ENCODE measurements around the gene GPR183.

Gene GPR183, protein sequence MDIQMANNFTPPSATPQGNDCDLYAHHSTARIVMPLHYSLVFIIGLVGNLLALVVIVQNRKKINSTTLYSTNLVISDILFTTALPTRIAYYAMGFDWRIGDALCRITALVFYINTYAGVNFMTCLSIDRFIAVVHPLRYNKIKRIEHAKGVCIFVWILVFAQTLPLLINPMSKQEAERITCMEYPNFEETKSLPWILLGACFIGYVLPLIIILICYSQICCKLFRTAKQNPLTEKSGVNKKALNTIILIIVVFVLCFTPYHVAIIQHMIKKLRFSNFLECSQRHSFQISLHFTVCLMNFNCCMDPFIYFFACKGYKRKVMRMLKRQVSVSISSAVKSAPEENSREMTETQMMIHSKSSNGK

DNA sequence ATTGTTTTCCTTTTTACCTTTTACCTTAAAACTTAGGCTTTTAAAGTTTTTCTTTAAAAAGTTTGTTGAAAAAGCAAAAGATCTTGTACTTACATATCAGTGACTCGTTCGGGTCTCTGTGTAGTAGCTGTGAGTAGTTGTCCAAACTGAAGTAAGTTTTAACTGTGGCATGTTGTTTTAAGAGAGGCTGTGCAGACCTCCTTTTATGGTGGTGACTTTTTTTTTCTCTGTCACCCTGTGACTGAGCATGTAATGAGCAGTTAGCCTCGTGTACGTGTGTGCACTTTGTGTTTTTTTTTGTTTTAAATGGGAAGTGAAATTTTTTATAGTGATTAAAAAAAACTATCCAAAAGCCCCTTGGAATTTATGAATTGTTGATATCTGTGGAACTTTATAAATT is at the start of gene GPR183:
Gene GPR183, minus strand, starts transcription at position 153 of the 400 bp plus-strand sequence. CDS start 11,254 bp downstream, outside the sequence.
- DNase-seq (ENCODE audit: low spot score) = peak; percentile 26

DNA sequence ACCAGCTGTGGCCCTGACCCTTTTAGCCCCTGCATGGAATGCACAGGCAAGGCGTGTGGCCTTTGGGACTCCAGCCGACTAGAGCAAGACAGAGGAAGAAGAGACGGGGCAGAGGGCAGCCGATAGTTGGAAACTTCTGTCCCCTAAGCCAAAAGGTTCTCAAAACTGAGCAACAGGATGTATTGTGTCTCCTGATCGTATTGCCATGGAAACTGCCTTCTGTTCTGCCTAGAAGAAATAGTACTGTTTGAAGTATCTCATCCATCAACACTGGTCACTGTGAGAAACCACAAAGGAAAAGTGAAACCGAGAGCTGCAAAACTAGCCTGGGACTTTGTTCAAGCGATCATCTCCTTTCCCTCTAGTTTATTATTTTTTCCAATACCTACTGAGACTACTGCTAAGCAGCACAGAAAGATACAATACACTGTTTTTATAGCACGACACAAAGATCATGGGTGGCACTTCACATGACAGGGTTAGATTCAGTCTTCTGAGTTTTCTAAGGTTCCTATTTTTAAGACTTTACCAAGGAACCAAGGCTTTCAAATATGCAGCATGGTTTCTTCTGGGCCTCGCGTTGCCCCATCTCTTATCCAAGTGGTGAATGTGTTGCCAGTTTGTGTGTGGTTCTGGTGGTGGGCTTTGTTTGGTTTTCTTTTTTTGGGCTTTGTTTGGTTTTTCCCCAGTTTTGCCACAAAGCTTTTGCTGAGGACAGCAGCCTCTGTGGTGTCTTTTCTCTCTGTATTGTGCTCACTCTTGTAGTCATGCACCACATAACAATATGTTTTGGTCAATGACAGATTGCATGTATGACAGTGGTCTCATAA is 49.3 kb upstream of the GPR183 start:
- DNase-seq (ENCODE audit: low spot score) = peak; percentile 38

DNA sequence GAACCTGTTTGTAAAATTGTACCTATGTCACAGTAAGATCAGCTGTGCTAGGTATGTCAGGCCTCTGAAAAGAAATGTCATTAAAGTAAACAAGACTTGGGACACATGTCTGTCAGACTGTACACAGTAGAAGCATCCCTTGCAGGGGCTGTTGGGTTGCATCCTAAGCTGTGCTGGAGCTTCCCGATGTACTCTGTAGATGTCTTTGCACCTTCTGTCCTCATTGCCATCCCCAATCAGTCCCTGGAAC is 48.7 kb upstream of the GPR183 start:
- peak; percentile 15 for DNase-seq (ENCODE audit: low spot score)

DNA sequence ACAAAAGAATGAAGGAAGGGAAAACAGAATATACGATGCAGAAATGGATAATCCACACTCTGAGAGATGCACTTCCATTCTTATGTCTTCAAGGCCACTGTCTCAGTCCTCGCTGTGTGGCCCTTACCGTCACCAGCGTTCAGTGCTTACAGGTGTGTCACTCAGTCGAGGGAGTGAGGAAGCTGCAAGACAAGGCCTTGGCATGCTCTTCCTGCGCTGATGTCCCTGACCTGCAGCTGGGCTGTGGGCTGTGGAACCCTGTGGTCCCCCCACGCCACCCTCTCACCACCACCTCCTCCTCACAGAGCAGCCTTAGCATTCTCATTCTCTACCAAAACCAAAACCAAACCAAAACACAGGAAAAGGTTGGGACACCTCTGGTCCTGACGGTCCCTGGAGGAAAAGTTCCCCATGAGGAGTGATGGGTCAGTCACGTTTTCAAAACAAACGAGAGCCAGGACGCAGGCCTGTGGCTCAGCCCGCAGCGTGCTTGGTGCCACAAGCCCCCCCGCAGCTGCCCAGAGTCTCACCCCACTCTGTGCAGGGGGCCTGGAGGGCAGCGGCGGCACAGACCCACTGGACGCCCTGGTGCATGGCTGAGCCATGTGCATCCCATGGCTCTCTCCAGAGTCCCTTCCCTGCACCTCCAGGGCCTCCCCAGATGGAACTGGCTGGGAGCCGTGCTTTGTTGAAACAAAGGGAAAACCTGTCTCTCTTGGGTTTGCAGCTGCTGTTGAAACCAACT is 48.2 kb upstream of the GPR183 start:
- no peak for DNase-seq (ENCODE audit: low spot score)

DNA sequence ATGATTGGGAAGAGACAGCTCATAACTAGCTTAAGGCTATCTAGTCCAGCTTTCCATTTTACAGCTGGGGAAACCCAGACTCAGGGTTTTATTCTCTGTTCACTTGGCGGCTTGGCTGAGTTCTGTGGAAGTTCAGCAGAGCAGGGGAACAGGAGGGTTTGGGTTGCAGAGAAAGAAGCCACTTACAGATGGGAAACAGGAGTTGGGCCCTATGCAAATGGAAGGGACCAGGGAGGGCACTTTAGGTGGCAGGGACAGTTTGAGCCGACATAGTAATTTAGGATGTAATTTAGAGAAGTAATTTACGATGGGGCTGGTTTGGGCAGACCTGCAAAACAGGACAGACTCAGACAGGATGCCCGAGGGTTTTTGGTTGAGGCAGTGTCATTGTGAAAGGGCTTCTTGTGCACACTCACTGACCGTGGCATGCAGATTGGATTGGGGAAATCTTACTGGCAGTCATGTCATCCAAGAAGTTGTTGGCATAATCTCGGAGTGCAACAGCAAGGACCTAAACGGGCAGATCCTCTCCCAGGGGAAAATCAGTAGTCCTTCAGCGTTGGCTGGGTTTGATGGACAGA is 47.3 kb upstream of the GPR183 start:
- DNase-seq (ENCODE audit: low spot score) = no peak

DNA sequence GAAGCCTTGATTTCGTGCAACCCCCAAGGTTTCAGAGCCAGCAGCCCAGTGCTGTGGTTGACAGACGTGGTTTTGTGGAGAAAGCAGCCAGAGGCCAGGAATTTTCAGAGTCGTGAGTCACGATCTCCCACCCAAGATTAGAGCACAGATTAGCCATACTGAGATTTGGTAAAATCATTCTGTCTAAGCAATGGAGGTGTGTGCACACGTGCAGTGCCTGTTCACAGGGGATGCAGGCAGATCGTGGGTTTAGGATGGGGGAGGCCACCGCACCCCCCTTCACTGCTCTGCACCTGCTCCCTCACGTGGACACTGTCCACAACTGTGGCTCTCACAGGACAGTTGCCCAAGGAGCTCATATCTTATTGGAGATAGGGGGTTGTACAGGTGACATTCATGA is 46.6 kb upstream of the GPR183 start:
- DNase-seq (ENCODE audit: low spot score) = no peak

DNA sequence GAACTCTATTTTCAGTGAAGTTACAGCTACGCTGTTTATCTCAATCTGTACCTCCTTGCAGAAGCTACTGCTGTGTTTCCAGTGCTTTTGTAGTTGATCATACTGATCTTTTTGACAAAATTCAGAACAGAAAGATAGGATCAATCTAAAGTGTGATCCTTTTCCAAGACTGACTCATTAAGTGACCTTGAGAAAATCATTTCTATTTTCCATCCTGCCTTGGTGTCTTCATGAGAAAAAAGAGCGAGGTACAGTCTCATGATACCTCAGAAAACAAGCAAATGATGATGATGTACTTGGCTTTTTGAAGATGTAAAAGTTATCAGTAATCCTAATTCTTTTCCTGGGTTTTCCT is 46.0 kb upstream of the GPR183 start:
- no peak for DNase-seq (ENCODE audit: low spot score)

DNA sequence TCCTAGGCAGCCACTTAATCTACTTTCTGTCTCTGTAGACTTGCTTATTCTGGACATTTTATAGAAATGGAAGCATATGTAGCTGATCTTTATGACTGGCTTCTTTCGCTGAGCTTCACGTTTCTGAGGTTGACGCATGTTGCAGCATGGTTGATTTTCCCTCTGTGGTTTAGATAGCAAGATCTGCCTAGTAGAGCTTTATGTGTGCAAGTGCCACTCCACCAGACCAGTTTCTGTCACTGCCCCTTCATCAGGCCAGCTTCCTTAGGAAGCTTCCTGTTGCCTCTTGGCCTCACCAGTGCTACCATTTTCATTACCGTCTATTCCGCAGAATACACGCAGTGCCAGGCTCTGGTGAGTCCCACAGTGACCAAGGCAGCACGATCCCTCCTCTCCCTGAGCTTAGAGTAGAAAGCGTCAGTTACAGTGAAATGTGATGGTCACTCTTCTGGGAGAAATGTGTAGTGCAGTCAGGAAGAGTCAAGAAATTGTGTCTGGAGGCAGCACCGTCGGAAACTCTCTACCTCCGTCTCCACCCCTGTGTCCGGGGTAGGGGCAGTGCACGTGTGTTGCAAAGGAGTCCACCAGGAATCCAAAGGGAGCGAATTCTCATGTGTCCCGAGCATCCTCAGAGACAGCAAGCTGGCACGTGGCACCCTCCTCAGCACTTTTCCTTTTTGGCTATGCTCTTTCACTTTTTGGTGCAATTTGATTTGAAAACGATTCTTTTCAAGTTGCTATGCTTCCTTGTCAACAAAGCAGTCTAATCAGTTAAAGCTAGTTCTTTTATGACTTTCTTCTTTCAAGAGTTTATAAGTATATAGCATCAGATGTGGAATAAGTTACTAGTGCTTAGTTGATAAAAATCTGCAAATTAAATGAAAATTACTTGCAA is 45.4 kb upstream of the GPR183 start:
- DNase-seq (ENCODE audit: low spot score) = no peak

DNA sequence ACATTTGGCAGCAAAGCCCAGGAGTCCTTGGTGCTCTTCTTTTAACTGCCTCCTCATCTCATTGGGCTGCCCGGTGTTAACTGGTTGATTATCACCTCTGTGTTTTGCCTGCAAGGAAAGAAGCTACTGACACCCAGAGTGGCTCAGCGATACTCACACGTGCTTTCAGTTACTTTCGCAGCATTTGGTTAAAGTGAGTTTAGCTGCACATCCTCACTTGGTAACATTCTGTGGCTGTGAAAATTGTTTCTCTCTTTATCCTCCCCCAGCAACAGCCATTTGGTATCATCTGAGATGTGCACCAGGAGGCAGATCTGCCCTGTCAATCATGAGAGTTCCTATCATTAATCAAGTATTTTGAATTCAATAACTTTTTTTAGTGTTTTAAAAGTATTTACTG is 44.6 kb upstream of the GPR183 start:
- no peak for DNase-seq (ENCODE audit: low spot score)

DNA sequence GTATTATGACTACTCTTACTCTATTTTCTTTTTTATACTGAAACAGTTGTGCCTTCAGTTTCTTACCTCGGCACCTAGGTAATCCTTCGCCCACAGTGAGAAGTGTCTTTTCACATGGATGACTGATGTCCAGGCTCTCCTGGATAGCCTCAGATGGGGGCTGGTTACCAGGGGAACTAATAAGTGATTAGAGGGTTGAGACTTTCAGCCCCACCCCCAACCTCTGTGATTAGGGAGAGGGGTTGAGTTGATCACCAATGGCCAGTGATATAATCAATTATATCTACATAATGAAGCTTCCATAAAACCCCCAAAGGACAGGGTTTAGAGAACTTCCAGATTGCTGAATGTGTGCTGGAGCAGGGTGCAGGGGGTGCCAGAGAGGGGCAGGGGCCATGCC is 43.0 kb upstream of the GPR183 start:
- no peak for DNase-seq (ENCODE audit: low spot score)

DNA sequence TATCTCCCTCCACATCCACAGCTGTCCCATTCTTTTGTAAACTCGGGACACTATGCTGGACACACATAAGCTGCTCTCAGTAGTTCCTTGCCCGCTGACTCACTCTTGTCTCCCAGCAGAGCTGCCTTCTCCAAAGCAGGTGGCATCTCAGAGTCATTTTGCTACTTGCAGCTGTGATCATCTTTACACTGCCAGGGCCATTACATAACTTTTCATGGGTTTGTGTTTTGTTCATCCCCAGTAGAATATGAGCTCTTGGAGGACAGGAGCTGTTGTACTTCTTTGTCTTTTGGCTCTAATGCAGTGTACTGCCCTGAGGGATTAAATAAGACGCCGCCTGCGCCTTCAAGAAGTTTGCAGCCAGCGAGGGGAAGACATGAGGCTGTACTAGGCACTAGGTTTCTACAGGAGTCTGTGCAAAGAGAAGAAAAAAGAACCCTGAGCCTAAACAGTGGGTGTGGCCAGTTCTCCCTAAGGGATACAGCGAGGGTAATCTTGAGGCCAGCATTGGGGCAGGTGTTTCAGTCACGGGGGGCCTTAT is 40.8 kb upstream of the GPR183 start:
- no peak for DNase-seq (ENCODE audit: low spot score)

DNA sequence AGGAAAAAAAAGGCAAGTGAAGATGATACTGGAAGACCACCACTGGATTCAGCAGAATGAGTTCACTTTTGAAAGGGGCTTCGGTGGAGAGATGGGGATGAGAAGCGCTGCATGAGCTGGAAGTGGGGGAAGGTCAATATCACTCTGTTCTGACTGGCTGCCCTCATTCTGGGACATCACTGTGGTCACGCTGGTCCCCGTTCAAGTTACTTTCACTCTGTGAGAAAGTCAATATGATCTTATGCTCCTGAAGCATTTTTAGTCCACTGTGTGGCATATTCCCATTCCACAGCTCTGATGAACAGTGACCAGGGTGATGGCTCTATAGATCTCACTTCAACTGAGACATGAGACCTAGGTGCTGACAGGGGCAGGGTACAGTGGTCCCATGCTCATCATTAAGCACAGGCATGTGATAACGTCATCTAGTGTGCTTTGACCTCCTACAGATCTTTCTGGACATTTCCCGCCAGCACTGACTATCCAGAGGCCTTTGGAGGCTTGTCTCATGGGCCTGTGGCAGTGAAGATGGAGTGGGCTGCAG is 40.2 kb upstream of the GPR183 start:
- no peak for DNase-seq (ENCODE audit: low spot score)

DNA sequence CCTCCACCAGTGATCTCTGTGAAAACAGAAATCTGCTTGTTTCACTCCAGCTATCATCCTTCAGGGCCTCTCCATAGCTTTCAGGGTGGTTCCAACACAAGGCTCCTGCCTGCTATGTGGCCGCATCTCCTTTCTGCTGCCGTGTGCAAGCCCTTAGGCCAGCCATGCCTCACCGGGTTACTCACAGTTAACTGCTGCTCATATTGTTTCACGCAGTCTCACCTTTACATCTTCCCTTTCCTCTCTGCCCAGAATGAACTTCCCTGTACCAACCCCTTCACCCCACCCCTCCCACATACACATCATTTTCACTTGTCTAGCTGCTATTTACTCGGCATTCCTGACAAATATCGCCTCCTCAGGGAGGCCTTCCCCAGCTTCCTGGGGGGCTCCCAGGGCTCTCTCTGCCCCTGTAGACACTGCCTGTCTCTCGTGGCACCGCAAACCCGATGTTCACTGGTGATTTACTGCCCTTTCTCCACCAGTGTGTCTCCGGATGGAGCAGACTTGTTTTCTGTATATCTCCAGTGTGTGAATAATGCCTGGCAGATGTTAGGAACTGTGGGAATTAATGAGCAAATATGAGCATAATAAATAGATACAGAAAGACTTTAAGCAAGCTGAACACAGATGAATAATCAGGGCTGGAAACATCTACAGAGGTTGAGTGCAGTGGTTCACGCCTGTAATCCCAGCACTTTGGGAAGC is 39.3 kb upstream of the GPR183 start:
- DNase-seq (ENCODE audit: low spot score) = no peak

DNA sequence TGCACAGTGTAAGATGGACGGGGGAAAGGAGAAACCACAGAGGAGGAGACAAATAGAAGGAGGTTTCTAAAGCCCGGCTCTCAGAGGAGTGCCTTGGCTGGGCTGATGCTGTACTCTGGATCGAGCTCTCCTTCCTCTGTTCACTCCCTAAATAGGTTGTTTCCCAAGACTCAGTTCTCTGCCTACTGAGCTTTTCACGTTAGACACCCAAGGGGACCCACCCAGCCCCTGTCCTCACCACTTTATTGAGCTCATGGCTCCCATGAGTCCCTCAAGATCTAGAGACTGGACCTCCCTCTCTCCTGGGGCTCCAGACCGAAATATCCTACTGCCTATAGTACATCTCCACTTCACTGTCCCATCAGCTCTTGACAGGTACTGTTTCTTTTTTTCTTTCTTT is 38.1 kb upstream of the GPR183 start:
- DNase-seq (ENCODE audit: low spot score) = no peak

DNA sequence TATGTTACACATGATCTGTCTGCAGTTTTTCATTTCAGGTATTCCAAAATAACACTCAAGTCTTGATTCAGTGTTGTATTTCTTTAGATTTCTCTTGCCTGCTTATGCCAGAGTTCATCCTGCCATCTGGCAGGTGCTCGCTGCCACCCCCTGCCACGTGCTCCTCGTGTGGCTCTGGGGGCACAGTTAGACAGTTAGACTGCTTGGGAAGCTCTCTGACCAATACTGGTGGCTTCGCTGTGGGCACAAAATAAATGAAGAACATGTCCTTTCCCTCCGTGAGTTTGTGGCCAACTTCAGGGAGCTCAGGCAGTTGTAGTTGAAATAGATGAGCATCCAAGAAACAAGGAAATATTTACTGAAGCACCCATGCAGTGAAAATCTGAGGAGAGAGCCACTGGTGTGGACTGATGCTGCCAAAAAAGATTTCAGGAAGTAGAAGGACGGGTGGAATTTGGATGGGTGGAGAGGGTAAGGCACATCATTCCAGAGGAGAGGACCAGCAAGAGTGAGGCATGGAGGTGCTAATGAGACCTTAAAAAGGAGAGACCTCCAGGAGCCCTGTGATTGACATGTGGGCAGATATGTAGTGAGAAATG is 37.5 kb upstream of the GPR183 start:
- DNase-seq (ENCODE audit: low spot score) = no peak

DNA sequence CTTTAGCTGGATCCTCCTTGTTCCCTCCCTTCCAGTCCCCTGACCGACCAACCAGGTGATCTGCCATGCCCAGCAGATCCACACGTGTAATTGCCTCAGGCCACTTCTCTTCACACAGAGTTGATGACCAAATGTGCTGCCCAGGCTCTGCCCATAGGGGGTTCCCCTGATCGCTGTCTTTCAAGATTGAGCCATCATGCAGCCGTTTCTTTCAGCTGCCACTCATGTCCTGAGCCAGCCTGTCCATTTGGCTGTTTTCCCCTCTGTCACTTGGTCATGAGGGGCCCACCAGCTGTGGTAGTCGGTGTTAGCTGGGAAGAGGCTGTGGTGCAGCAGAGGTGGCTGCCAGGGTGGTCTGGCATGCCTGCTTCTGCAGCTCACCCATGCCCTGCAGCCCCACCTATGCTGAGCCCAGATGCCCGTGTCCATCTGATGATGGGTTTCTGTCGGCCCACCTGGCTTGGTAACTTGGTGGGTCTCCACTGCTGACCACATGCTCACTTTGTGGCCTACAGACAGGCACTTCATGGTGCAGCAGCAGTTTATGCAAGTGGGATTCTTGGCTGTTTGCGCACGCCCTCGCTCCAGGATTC is 35.6 kb upstream of the GPR183 start:
- no peak for DNase-seq (ENCODE audit: low spot score)

DNA sequence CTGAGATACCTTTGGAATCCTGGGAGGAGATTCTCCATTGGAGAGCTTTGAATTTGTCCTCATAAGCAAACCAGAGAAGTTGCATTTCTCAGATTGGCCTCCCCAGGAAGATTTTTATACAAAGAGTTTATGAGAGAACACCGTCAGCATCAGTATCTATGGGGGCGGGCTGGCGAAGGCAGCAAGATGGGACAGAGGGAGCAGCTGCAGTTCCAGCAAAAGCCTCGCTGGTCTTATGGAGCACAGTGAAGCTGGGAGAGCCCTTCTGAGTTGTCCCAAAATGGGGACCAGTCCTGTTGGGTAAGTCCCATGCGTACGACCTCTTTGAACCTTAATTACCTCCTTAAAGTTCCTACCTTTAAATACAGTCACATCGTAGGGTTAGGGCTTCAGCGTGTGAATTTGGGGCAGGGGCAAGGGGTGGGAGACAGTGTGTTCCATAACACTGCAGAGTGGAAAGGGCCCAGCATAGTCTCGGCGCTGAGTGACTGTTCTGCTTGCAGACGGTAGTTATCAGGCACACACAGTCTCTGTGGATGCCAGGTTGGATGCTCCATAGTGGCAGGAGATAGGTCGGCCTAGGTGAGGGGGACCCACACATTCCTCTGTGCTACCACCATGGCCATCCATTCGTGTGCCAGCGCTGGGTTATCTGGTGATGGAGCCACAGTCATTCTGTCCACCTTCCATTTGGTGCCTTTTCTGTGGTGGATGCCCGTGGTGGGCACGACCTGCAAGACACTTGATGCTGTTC is 34.9 kb upstream of the GPR183 start:
- DNase-seq (ENCODE audit: low spot score) = no peak

DNA sequence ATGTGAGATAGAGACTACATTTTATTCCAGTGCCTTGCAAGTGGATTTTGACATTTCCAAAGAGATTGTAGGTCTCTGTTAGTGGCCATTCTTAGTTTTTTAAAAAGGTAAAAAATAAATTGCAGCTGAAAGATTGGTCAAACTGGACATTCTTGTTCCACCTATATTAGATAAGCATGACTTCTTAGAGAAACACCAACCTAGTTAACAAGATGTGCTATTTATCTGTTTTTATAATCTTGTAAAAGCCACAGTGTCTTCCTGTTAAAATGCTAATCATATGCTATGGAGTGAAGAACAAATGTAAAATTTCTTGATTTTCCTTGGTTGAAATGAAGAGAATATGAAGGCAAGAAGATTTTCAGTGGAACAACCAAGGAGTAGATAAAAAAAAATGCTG is 33.4 kb upstream of the GPR183 start:
- DNase-seq (ENCODE audit: low spot score) = no peak
